Effector memory CD8-positive, alpha-beta T cell (primary cell): ENCODE data around the gene H6PD.
"Not testable (repeated sequence)": the region's sequence is repeated elsewhere in the genome, so short reads cannot be mapped to it uniquely, and the experiment has no call there.

Experiments
- ATAC-seq: fragments of 150-1000 bp; cut with Tn5 transposase; replicated peaks from 2 replicates; pipeline ENCODE4 v1.10.0; 2021; ENCODE audit warnings: mild to moderate bottlenecking, moderate library complexity
- DNase-seq, 3 experiments: peaks; one replicate each; pipeline ENCODE4 v3.0.0; 2021
- H3K27ac Mint-ChIP-seq, 2 donors: one replicate each; pipeline ENCODE4 v1.8.0; 2022; ENCODE audit warnings: mild to moderate bottlenecking in 2 of 2, mixed read lengths in 2 of 2, moderate library complexity in 2 of 2
- H3K27me3 Mint-ChIP-seq, 2 donors: one replicate each; pipeline ENCODE4 v1.8.0; 2022; ENCODE audit warnings: mixed read lengths in 2 of 2
- H3K36me3 Mint-ChIP-seq: one replicate; pipeline ENCODE4 v1.8.0; 2022; ENCODE audit warnings: mild to moderate bottlenecking, moderate library complexity, mixed read lengths; ENCODE audit not compliant: insufficient read depth
- H3K4me1 Mint-ChIP-seq, 2 donors: one replicate each; pipeline ENCODE4 v1.8.0; 2022; ENCODE audit warnings: low read depth in 2 of 2, mixed read lengths in 2 of 2
- H3K4me3 Mint-ChIP-seq, 2 donors: one replicate each; pipeline ENCODE4 v1.8.0; 2022; ENCODE audit warnings: mild to moderate bottlenecking in 2 of 2, mixed read lengths in 2 of 2, moderate library complexity in 2 of 2
- H3K9me3 Mint-ChIP-seq, 2 donors: one replicate each; pipeline ENCODE4 v1.8.0; 2022; ENCODE audit warnings: mixed read lengths in 2 of 2

The H6PD gene

DNA sequence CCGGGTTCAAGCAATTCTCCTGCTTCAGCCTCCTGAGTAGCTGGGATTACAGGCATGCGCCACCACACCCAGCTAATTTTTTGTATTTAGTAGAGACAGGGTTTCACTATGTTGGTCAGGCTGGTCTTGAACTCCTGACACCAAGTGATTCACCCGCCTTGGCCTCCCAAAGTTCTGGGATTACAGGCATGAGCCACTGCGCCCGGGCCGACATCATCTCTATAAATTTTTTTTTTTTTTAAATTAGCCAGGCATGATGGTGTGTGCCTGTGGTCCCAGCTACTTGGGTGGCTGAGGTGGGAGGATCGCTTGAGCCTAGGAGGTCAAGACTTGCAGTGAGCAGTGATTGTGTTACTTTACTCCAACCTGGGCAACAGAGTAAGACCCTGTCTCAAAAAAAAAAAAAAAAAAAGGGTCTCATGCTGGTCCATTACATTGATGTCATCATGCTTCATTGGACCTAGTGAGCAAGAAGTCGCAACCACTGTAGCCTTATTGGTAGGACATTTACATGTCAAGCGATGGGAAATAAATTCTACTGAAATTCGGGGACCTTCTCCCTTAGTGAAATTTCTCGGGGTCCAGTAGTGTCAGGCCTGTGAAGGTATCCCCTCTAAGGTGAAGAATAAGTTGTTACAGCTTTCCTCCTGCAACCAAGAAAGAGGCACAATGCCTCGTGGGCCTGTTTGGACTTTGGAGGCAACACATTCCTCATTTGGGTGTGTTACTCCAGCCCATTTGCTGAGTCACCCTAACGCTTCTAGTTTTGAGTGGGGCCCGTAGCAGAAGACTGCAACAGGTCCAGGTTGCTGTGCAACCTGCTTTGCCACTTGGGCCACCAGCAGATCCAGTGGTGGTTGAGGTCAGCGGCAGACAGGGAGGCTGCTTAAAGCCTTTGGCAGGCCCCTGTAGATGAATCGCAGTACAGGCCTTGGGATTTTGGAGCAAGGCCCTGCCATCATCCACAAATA is 65.3 kb downstream of the H6PD start:
- not testable (repeated sequence) for H3K9me3 Mint-ChIP-seq, ATAC-seq, H3K4me3 Mint-ChIP-seq, DNase-seq, H3K4me1 Mint-ChIP-seq, H3K36me3 Mint-ChIP-seq, H3K27ac Mint-ChIP-seq
- H3K27me3 Mint-ChIP-seq, result peaks cover 6 to 45% of the 10 kb centered on the region in 2 donors

- no peaks in the 10 kb centered on the region for H3K9me3 Mint-ChIP-seq
- H3K27me3 Mint-ChIP-seq, result peaks cover 6 to 50% of the 10 kb centered on the region in 2 donors
- H3K36me3 Mint-ChIP-seq, result no peaks in the 10 kb centered on the region
- peaks cover 7 to 11% of the 10 kb centered on the region in 2 donors for H3K4me1 Mint-ChIP-seq
- ATAC-seq (no peak), DNase-seq (no peak)
- no peak overlapping the region for H3K27ac Mint-ChIP-seq
- H3K4me3 Mint-ChIP-seq, result no peak overlapping the region
Observed at GRCh38 chr1:9300573-9300972, 66.0 kb downstream of the H6PD start.

DNA sequence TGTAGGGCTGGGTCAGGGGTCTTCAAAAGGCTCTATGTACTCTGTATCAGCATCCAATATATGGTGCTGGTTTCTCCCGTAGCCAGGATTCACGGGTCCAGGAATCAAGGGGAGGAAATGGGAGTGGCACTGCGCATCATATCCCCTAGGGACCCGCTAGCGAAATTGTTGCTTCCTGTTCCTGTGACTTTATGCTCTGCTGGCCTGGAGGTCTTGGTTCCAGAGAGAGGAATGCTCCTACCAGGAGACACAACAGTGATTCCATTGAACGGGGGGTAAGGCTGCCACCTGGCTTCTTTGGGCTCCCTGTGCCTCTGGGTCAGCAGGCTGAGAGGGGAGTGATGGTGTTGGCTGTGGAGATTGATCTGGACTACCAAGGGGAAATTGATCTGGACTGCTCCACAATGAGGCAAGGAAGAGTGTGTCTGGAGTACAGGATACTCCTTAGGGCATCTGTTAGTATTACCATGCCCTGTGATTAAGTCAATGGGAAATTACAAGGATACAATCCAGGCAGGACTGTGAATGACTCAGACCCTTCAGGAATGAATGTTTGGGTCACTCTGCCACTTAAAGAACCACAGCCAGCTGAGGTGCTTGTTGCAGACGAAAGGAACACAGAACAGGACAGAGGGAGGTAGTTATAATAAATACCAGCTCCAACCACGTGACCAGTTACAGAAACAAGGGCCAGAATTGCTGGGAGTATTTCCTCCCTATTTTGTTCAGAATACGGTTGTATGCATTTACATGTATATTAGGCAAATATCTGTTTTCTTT is 68.4 kb downstream of the H6PD start:
- H3K4me1 Mint-ChIP-seq, result peaks cover 7 to 13% of the 10 kb centered on the region in 2 donors
- no peak overlapping the region for H3K4me3 Mint-ChIP-seq
- ATAC-seq (no peak), DNase-seq (no peak)
- no peaks in the 10 kb centered on the region for H3K9me3 Mint-ChIP-seq
- peaks cover 0 to 33% of the 10 kb centered on the region in 2 donors for H3K27me3 Mint-ChIP-seq
- H3K36me3 Mint-ChIP-seq, result no peaks in the 10 kb centered on the region
- no peak overlapping the region for H3K27ac Mint-ChIP-seq

GRCh38 chr1:9303916-9304315 is 69.3 kb downstream of the H6PD start:
- no peak overlapping the region for H3K27ac Mint-ChIP-seq
- H3K36me3 Mint-ChIP-seq, result no peaks in the 10 kb centered on the region
- H3K4me1 Mint-ChIP-seq, result peaks cover 7 to 13% of the 10 kb centered on the region in 2 donors
- no peak overlapping the region for H3K4me3 Mint-ChIP-seq
- DNase-seq, result no peak
- ATAC-seq, result no peak
- H3K27me3 Mint-ChIP-seq, result peaks cover 0 to 33% of the 10 kb centered on the region in 2 donors
- no peaks in the 10 kb centered on the region for H3K9me3 Mint-ChIP-seq

- no peak overlapping the region for H3K4me3 Mint-ChIP-seq
- H3K4me1 Mint-ChIP-seq, result peaks cover 7 to 13% of the 10 kb centered on the region in 2 donors
- no peak for ATAC-seq
- peak overlapping the region in 1 of 2 donors; percentile 55 for H3K27ac Mint-ChIP-seq
- H3K27me3 Mint-ChIP-seq, result peaks cover 0 to 33% of the 10 kb centered on the region in 2 donors
- no peaks in the 10 kb centered on the region for H3K9me3 Mint-ChIP-seq
- no peak for DNase-seq
- no peaks in the 10 kb centered on the region for H3K36me3 Mint-ChIP-seq
Observed at GRCh38 chr1:9305216-9305615, 70.6 kb downstream of the H6PD start.

GRCh38 chr1:9306006-9306405 is 71.4 kb downstream of the H6PD start:
- H3K9me3 Mint-ChIP-seq, result no peaks in the 10 kb centered on the region
- ATAC-seq (no peak), DNase-seq (no peak)
- H3K4me1 Mint-ChIP-seq, result peaks cover 0 to 8% of the 10 kb centered on the region in 2 donors
- no peak overlapping the region for H3K4me3 Mint-ChIP-seq
- peaks cover 0 to 27% of the 10 kb centered on the region in 2 donors for H3K27me3 Mint-ChIP-seq
- H3K36me3 Mint-ChIP-seq, result no peaks in the 10 kb centered on the region
- H3K27ac Mint-ChIP-seq, result peak overlapping the region in 1 of 2 donors; percentile 55

GRCh38 chr1:9307303-9307702 is 72.7 kb downstream of the H6PD start:
- Mint-ChIP-seq H3K36me3 (no peaks in the 10 kb centered on the region), H3K27me3 (peaks cover 0 to 25% of the 10 kb centered on the region in 2 donors), H3K27ac (no peak overlapping the region), H3K4me1 (peaks cover 0 to 8% of the 10 kb centered on the region in 2 donors), H3K9me3 (no peaks in the 10 kb centered on the region), H3K4me3 (no peak overlapping the region)
- DNase-seq, result no peak
- ATAC-seq, result no peak

DNA sequence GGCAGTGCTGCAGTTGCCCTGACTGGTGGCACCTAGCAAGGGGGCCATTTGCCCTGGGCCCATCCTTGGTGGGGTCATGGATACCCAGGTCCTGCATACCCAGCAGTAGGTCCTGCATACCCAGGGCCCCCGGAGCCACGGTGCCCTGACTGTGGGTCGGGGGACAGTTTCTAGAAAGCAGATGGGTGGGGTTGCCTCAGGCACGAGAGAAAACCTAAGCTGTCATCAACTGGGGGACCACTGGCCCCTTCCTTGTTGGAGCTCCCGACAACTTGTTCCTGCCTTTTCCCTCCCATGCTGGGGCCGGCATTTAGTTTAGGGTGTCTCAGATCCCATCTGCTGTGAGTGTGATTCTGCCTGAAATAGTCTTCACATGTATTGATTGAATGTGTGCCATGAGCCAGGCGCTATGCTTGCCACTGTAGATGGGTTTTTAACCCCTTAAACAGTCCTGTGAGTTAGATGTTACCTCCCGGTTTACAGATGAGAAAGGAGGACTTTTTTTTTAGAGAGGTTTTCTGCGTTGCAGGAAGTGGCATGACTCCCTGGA is 73.7 kb downstream of the H6PD start:
- Mint-ChIP-seq H3K9me3 (no peaks in the 10 kb centered on the region), H3K36me3 (no peaks in the 10 kb centered on the region), H3K4me3 (no peak overlapping the region), H3K27me3 (peaks cover 0 to 17% of the 10 kb centered on the region in 2 donors), H3K27ac (no peak overlapping the region), H3K4me1 (peaks cover 0 to 6% of the 10 kb centered on the region in 2 donors)
- no peak for DNase-seq
- ATAC-seq, result no peak

DNA sequence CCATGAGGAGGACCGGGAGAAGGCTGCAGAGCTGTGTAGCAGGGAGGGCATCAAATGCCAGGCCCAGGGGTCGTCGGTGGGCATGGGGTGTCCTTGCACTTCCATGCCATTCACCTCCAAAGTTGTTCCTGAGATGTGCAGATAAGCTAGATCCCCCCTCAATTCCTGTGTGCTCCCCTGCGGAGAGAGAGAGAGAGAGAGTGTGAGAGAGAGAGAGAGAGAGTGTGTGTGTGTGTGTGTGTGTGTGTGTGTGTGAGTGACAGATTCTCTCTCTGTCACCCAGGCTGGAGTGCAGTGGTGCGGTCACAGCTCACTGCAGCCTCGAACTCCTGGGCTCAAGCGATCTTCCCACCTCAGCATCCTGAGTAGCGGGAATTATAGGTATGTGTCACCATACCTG is 74.5 kb downstream of the H6PD start:
- peaks cover 0 to 6% of the 10 kb centered on the region in 2 donors for H3K4me1 Mint-ChIP-seq
- no peaks in the 10 kb centered on the region for H3K36me3 Mint-ChIP-seq
- H3K4me3 Mint-ChIP-seq, result no peak overlapping the region

DNA sequence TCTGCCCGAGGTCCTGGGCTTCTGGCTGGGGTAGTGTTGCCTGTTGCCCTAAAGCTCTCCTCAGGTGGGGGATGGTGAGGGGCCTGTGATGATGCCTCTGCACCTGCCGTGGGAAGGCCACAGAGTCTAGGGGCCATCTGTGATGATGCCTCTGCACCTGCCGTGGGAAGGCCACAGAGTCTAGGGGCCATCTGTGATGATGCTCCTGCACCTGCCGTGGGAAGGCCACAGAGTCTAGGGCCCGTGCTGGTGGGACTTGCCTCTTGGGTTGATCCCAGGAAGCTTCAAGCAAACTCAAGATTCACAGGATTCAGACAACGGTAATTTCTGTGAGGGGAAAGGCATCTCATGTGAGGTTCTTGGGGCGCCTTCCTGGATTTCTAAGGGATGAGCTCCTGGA is 75.4 kb downstream of the H6PD start:
- ATAC-seq (no peak), DNase-seq (no peak)
- peaks cover under 1 to 8% of the 10 kb centered on the region in 2 donors for H3K4me1 Mint-ChIP-seq
- H3K27ac Mint-ChIP-seq, result no peak overlapping the region
- no peak overlapping the region for H3K4me3 Mint-ChIP-seq
- H3K9me3 Mint-ChIP-seq, result no peaks in the 10 kb centered on the region
- peaks cover 0 to 13% of the 10 kb centered on the region in 2 donors for H3K27me3 Mint-ChIP-seq
- no peaks in the 10 kb centered on the region for H3K36me3 Mint-ChIP-seq

More for the DNA sequence above, 74.5 kb downstream of the H6PD start:
- Mint-ChIP-seq H3K27me3 (peaks cover 0 to 17% of the 10 kb centered on the region in 2 donors), H3K27ac (no peak overlapping the region), H3K9me3 (no peaks in the 10 kb centered on the region)
- no peak for DNase-seq
- ATAC-seq, result no peak

DNA sequence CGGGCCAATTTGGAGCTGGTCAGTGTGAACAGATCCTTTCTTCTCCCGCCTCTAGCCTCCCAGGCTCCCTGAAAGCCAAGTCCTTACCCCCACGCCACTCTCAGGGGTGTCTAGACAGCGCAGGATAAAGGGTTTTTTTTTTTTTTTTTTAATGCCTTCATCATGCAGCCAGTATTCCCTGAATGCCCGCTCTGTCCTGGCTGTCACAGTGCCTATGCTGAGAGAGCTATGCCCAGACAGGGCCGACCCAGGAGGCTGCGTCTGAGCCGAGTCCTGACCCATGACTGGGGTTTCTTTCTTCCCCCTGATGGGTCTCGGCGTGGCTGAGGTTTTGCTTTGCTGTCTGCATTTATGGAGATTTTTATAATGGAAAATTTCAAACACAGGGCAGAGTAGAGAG is 76.5 kb downstream of the H6PD start:
- Mint-ChIP-seq H3K9me3 (no peaks in the 10 kb centered on the region), H3K4me1 (peaks cover 9 to 14% of the 10 kb centered on the region in 2 donors), H3K27ac (no peak overlapping the region), H3K36me3 (no peaks in the 10 kb centered on the region), H3K4me3 (no peak overlapping the region), H3K27me3 (peaks cover 0 to 13% of the 10 kb centered on the region in 2 donors)
- DNase-seq, result no peak
- ATAC-seq, result no peak

DNA sequence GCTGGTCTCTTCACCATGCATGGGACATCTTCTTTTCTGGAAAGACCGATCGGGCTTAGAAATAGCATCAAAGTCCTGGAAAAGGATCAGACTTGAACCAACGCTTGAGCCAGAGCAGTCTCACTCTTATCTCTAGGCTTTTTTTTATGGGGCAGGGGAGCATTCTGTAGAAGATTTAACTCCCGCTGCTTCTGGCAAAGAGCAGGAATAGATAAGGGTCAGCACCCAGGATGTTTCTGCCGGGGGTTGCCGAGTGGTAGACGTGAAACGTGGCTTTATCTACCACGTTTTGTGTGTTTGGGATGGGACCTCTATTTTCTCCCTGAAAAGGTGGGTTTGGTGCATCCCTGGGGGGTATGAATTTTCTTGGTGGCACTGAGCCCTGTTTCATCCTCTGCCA is 76.9 kb downstream of the H6PD start:
- Mint-ChIP-seq H3K36me3 (no peaks in the 10 kb centered on the region), H3K4me3 (no peak overlapping the region), H3K27ac (no peak overlapping the region), H3K9me3 (no peaks in the 10 kb centered on the region), H3K27me3 (peaks cover 0 to 15% of the 10 kb centered on the region in 2 donors), H3K4me1 (peaks cover 9 to 13% of the 10 kb centered on the region in 2 donors)
- no peak for DNase-seq
- ATAC-seq, result no peak

DNA sequence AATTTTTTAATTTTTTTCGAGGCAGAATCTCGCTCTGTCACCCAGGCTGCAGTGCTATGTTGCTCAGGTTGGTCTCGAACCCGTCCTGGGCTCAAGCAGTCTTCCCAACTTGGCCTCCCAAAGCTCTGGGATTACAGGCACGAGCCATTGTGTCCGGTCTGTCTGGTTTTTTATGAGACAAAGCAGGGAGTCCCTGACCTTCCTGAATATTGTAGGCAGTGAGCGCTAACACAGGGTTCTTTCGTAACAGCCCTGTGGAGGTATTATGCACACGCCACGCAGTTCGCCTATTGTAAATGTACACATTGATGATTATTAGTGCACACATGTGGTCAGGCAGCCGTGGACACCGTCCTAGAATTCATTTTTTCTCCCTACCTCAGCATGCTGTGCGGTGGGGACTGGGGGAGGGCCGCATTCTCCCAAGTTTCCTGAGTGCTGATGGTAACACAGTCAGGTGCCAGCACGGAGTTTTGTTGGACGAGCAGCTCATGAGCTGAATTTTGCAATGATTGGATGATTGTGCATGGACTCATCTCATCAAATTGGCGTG is 77.7 kb downstream of the H6PD start:
- ATAC-seq, result no peak
- peaks cover 0 to 15% of the 10 kb centered on the region in 2 donors for H3K27me3 Mint-ChIP-seq
- H3K4me3 Mint-ChIP-seq, result no peak overlapping the region
- DNase-seq, result no peak
- H3K9me3 Mint-ChIP-seq, result no peaks in the 10 kb centered on the region
- no peak overlapping the region for H3K27ac Mint-ChIP-seq
- no peaks in the 10 kb centered on the region for H3K36me3 Mint-ChIP-seq
- H3K4me1 Mint-ChIP-seq, result peaks cover 9 to 13% of the 10 kb centered on the region in 2 donors
